Activated CD8-positive, alpha-beta memory T cell treated with anti-CD3 and anti-CD28 coated beads, Interleukin-2, amount 50 U/mL, for 1 hour (primary cell): ENCODE data around the gene PTGDR2.

ENCODE experiments used
- DNase-seq: peaks from one replicate; pipeline ENCODE4 v3.0.0-alpha.2; 2020; ENCODE audit errors: extremely low read depth

Gene PTGDR2

GRCh38 chr11:60855726-60856633 lies at the start of gene PTGDR2:
Gene PTGDR2, minus strand, starts transcription at chr11:60855950. Its CDS starts 2,228 bp downstream, at chr11:60853722.
- DNase-seq = no peak

GRCh38 chr11:60905047-60905446 lies 49.3 kb upstream of the PTGDR2 start:
- no peak for DNase-seq

- DNase-seq = no peak
Observed at GRCh38 chr11:60902625-60903024, 46.9 kb upstream of the PTGDR2 start.

- DNase-seq = no peak
Observed at GRCh38 chr11:60900673-60901404, 45.1 kb upstream of the PTGDR2 start.

GRCh38 chr11:60899977-60900376 lies 44.2 kb upstream of the PTGDR2 start:
- DNase-seq = no peak

GRCh38 chr11:60899046-60899936 lies 43.5 kb upstream of the PTGDR2 start:
- DNase-seq = no peak

- no peak for DNase-seq
Observed at GRCh38 chr11:60897496-60897895, 41.7 kb upstream of the PTGDR2 start.

GRCh38 chr11:60895687-60896086 lies 39.9 kb upstream of the PTGDR2 start:
- DNase-seq = no peak

GRCh38 chr11:60891103-60891741 lies 35.5 kb upstream of the PTGDR2 start:
- DNase-seq = no peak

GRCh38 chr11:60890696-60891095 lies 34.9 kb upstream of the PTGDR2 start:
- no peak for DNase-seq

GRCh38 chr11:60889869-60890311 lies 34.1 kb upstream of the PTGDR2 start:
- no peak for DNase-seq

GRCh38 chr11:60887556-60887955 lies 31.8 kb upstream of the PTGDR2 start:
- DNase-seq = no peak

- DNase-seq = no peak
Observed at GRCh38 chr11:60880643-60881282, 25.0 kb upstream of the PTGDR2 start.

- no peak for DNase-seq
Observed at GRCh38 chr11:60879971-60880588, 24.3 kb upstream of the PTGDR2 start.

GRCh38 chr11:60879104-60879503 lies 23.4 kb upstream of the PTGDR2 start:
- DNase-seq = no peak

GRCh38 chr11:60878245-60879101 lies 22.7 kb upstream of the PTGDR2 start:
- no peak for DNase-seq

- DNase-seq = no peak
Observed at GRCh38 chr11:60876168-60876485, 20.4 kb upstream of the PTGDR2 start.

GRCh38 chr11:60875366-60876167 lies 19.8 kb upstream of the PTGDR2 start:
- no peak for DNase-seq
